Measurements from ENCODE around the gene LRRC3.

Gene LRRC3

GRCh38 chr21:44423312-44423821 is 31.9 kb upstream of the LRRC3 start:
- FAIRE-seq (no peak), DNase-seq (ENCODE audit: insufficient read length, low spot score) (no peak)
- no peak for TF ChIP-seq POLR2A (IDR thresholded peaks at IDR 0.05; ENCODE audit: low read depth, low read length)
- no peak for TF ChIP-seq SPI1 (IDR thresholded peaks at IDR 0.05; ENCODE audit: low read depth, low read length)
- no peak for TF ChIP-seq TAF1 (IDR thresholded peaks at IDR 0.05; ENCODE audit: low read depth, low read length)
- TF ChIP-seq PAX5 (IDR thresholded peaks at IDR 0.05; ENCODE audit: insufficient read depth, low read length, severe bottlenecking) = no peak
- TF ChIP-seq POLR2AphosphoS5 (IDR thresholded peaks at IDR 0.05; ENCODE audit: low read depth, low read length) = no peak
- no peak for TF ChIP-seq POU2F2 (IDR thresholded peaks at IDR 0.05; ENCODE audit: low read depth, low read length)

- FAIRE-seq (no peak), DNase-seq (ENCODE audit: insufficient read length, low spot score) (no peak)
- TF ChIP-seq POLR2AphosphoS5 (IDR thresholded peaks at IDR 0.05; ENCODE audit: low read depth, low read length) = no peak
Observed at GRCh38 chr21:44423941-44424607, 31.2 kb upstream of the LRRC3 start.

- TF ChIP-seq POLR2A (IDR thresholded peaks at IDR 0.05; ENCODE audit: low read depth, low read length) (no peak), TAF1 (IDR thresholded peaks at IDR 0.05; ENCODE audit: low read depth, low read length) (no peak), POLR2AphosphoS5 (IDR thresholded peaks at IDR 0.05; ENCODE audit: low read depth, low read length) (no peak), PAX5 (IDR thresholded peaks at IDR 0.05; ENCODE audit: insufficient read depth, low read length, severe bottlenecking) (no peak), POU2F2 (IDR thresholded peaks at IDR 0.05; ENCODE audit: low read depth, low read length) (no peak), SPI1 (IDR thresholded peaks at IDR 0.05; ENCODE audit: low read depth, low read length) (no peak)
- DNase-seq (ENCODE audit: insufficient read length, low spot score) (no peak), FAIRE-seq (no peak)
Observed at GRCh38 chr21:44424608-44425306, 30.6 kb upstream of the LRRC3 start.

- TF ChIP-seq POLR2AphosphoS5 (IDR thresholded peaks at IDR 0.05; ENCODE audit: low read depth, low read length) (no peak), POLR2A (IDR thresholded peaks at IDR 0.05; ENCODE audit: low read depth, low read length) (no peak), SPI1 (IDR thresholded peaks at IDR 0.05; ENCODE audit: low read depth, low read length) (no peak), PAX5 (IDR thresholded peaks at IDR 0.05; ENCODE audit: insufficient read depth, low read length, severe bottlenecking) (no peak)
- no peak for DNase-seq (ENCODE audit: insufficient read length, low spot score)
- FAIRE-seq = no peak
Observed at GRCh38 chr21:44425307-44425894, 29.9 kb upstream of the LRRC3 start.

- TF ChIP-seq POLR2AphosphoS5 (IDR thresholded peaks at IDR 0.05; ENCODE audit: low read depth, low read length) (no peak), PAX5 (IDR thresholded peaks at IDR 0.05; ENCODE audit: insufficient read depth, low read length, severe bottlenecking) (no peak), POU2F2 (IDR thresholded peaks at IDR 0.05; ENCODE audit: low read depth, low read length) (no peak), TAF1 (IDR thresholded peaks at IDR 0.05; ENCODE audit: low read depth, low read length) (no peak), POLR2A (IDR thresholded peaks at IDR 0.05; ENCODE audit: low read depth, low read length) (no peak), SPI1 (IDR thresholded peaks at IDR 0.05; ENCODE audit: low read depth, low read length) (no peak)
- DNase-seq (ENCODE audit: insufficient read length, low spot score) = no peak
- no peak for FAIRE-seq
Observed at GRCh38 chr21:44425895-44426662, 29.2 kb upstream of the LRRC3 start.

GRCh38 chr21:44426663-44427191 is 28.6 kb upstream of the LRRC3 start:
- no peak for TF ChIP-seq PAX5 (IDR thresholded peaks at IDR 0.05; ENCODE audit: insufficient read depth, low read length, severe bottlenecking)
- TF ChIP-seq POLR2AphosphoS5 (IDR thresholded peaks at IDR 0.05; ENCODE audit: low read depth, low read length) = no peak
- no peak for TF ChIP-seq TAF1 (IDR thresholded peaks at IDR 0.05; ENCODE audit: low read depth, low read length)
- DNase-seq (ENCODE audit: insufficient read length, low spot score) (no peak), FAIRE-seq (no peak)

GRCh38 chr21:44427241-44428120 is 27.8 kb upstream of the LRRC3 start:
- TF ChIP-seq PAX5 (IDR thresholded peaks at IDR 0.05; ENCODE audit: insufficient read depth, low read length, severe bottlenecking) (no peak), TAF1 (IDR thresholded peaks at IDR 0.05; ENCODE audit: low read depth, low read length) (no peak), POU2F2 (IDR thresholded peaks at IDR 0.05; ENCODE audit: low read depth, low read length) (no peak), SPI1 (IDR thresholded peaks at IDR 0.05; ENCODE audit: low read depth, low read length) (no peak), POLR2A (IDR thresholded peaks at IDR 0.05; ENCODE audit: low read depth, low read length) (no peak), POLR2AphosphoS5 (IDR thresholded peaks at IDR 0.05; ENCODE audit: low read depth, low read length) (no peak)
- FAIRE-seq = no peak
- DNase-seq (ENCODE audit: insufficient read length, low spot score) = no peak

- peak; percentile 85 for FAIRE-seq
- DNase-seq (ENCODE audit: insufficient read length, low spot score) = no peak
Observed at GRCh38 chr21:44428281-44428960, 26.9 kb upstream of the LRRC3 start.

More at GRCh38 chr21:44428281-44428960, 26.9 kb upstream of the LRRC3 start:
- TF ChIP-seq PAX5 (IDR thresholded peaks at IDR 0.05; ENCODE audit: insufficient read depth, low read length, severe bottlenecking) (no peak), POU2F2 (IDR thresholded peaks at IDR 0.05; ENCODE audit: low read depth, low read length) (no peak), POLR2AphosphoS5 (IDR thresholded peaks at IDR 0.05; ENCODE audit: low read depth, low read length) (no peak), POLR2A (IDR thresholded peaks at IDR 0.05; ENCODE audit: low read depth, low read length) (no peak), TAF1 (IDR thresholded peaks at IDR 0.05; ENCODE audit: low read depth, low read length) (no peak), SPI1 (IDR thresholded peaks at IDR 0.05; ENCODE audit: low read depth, low read length) (no peak)

Measured in GM12891 (cell line).